VCaP (cell line): ENCODE results near the gene TCF7L1.

Experiments used
- H3K27ac ChIP-seq: fragments of 450-650 bp; 2 replicates; pipeline ENCODE4 v1.5.1; 2017
- CTCF ChIP-seq: fragments of 450-650 bp; conservative IDR thresholded peaks from 2 replicates; pipeline ENCODE4 v1.5.1; 2017; ENCODE audit warnings: mild to moderate bottlenecking, moderate library complexity

The TCF7L1 gene

DNA sequence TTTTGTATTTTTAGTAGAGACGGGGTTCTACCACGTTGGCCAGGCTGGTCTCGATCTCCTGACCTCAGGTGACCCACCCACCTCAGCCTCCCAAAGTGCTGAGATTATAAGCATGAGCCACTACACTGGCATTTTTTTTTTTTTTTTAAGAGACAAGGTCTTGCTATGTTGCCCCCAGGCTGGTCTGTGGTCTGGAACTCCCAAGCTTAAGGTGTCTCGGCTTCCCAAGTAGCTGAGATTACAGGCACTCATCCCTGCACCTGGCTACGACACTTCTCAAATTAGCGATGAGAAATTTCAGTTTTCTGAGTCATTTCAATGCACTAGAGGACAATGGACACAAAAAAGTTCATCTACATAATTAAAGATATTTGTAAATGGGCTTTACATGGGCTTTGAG is 36.6 kb upstream of the TCF7L1 start:
- no peak overlapping the region for H3K27ac ChIP-seq
- no peak for TF ChIP-seq CTCF

- no peak for TF ChIP-seq CTCF
- no peak overlapping the region for H3K27ac ChIP-seq
Measured at GRCh38 chr2:85104228-85104627, 29.0 kb upstream of the TCF7L1 start.

GRCh38 chr2:85106489-85107180 is 26.6 kb upstream of the TCF7L1 start:
- H3K27ac ChIP-seq = no peak overlapping the region

GRCh38 chr2:85110991-85111560 is 22.1 kb upstream of the TCF7L1 start:
- no peak for TF ChIP-seq CTCF
- H3K27ac ChIP-seq = no peak overlapping the region

More at GRCh38 chr2:85106489-85107180, 26.6 kb upstream of the TCF7L1 start:
- no peak for TF ChIP-seq CTCF

DNA sequence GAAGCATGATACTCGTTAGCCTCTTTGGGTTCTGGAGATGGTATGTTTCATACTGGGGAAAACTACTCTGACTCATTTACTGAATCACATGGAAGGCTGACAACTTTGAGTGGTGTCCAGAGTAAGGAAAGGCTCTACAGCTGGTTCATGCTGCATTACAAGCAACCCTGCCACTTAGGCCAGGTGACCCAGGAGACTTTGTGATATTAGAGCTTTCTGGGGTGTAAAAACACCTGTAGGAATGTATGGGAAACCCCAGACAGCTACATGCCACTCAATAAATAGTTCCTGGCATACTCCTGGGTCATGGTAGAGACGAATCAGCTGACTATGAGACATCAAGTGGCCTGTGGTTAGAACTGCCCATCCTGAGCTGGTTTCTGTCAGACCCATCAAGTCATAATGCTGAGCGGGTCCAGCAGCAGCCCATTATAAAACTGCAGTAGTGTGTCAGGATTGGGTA is 21.3 kb upstream of the TCF7L1 start:
- TF ChIP-seq CTCF = no peak
- no peak overlapping the region for H3K27ac ChIP-seq

DNA sequence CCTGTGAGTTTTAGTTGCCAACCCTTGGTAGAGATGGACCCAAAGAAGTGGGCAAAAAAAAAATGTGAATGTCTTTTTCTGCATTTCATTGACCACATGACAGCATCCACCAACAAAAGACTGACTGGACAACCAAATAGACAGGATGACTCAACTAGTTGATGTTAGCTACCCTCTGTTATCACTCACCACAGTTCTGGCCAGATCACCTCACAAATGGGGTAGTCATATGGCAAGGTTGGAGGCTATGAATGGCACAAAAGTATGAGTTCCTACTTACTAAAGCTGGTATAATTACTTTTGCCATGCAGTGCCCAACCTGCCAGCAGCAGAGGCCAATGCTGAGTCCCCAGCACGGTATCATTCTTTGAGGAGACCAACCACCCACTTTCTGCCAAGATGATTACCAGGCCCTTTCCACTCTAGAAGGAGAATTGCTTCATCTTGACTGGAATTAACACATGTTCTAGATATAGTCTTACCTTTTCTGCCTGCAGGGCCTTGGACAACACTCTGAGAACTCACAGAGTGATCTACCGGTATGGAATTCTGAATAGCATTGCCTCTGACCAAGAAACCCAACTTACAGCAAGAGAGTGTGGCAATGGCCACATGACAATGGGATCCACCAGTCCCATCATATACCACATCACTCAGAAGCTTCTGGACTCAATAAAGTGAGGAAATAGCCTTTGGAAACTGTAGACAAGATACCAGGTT is 20.1 kb upstream of the TCF7L1 start:
- no peak for TF ChIP-seq CTCF
- H3K27ac ChIP-seq = no peak overlapping the region

DNA sequence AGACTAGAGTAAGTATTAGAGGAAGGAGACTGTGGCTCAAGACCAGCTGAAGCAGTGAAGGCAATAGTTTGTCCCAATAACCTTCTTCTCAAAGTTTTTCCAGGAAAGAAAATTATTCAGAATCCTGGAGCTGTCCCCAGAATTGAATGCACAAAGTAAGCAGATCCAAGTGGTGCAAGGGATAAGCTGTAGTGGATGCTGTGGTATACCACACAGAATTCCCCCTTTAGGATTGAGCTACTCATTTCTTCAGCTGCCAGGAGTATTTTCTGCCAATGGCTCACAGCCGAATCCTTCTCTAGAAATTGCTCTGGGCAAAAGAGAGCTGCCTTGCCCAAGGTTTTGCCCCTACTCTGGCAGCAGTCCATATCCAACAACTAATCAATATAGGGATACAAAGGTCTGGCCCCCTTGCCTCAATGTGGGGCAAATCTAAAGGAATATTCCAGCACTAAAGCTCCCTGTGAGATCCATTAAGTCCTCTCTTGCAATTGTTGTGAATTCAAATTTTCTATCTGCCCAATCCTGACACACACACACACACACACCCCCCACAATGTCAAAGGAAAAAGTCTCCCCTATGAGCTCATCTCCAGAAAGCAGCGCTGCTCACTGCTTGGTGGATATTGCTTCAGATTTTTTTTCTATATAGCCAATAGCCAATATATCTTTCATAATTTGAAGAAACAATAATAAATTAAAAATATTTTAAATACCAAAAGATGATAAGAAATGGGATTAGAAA is 18.4 kb upstream of the TCF7L1 start:
- no peak overlapping the region for H3K27ac ChIP-seq
- TF ChIP-seq CTCF = no peak
